SK-N-MC (cell line): ENCODE measurements around the gene TRH.

ENCODE experiments used
- DNase-seq: peaks from one replicate; pipeline ENCODE4 v3.0.0-alpha.2; 2011; ENCODE audit warnings: low read depth, low spot score
- H3K27ac ChIP-seq: fragments of 200-600 bp; sonication (generic); 2 replicates; pipeline ENCODE4 v1.5.1; 2016; ENCODE audit warnings: mixed run types
- H3K36me3 ChIP-seq: fragments of 200-600 bp; sonication (generic); 2 replicates; pipeline ENCODE4 v1.6.1; 2017; ENCODE audit warnings: antibody characterized with exemption, low read length, mixed read lengths; ENCODE audit not compliant: insufficient read depth
- H3K4me3 ChIP-seq: fragments of 200-600 bp; sonication (generic); 2 replicates; pipeline ENCODE4 v1.5.1; 2016
- H3K9ac ChIP-seq: fragments of 200-600 bp; sonication (generic); 2 replicates; pipeline ENCODE4 v1.8.0; 2017; ENCODE audit warnings: mixed run types, mixed read lengths; ENCODE audit not compliant: insufficient read length
- H3K9me3 ChIP-seq: fragments of 200-600 bp; sonication (generic); 2 replicates; pipeline ENCODE4 v1.6.1; 2017; ENCODE audit warnings: low read depth, mild to moderate bottlenecking, antibody characterized with exemption, low read length, moderate library complexity, mixed read lengths
- EZH2 ChIP-seq: fragments of 200-600 bp; sonication (generic); IDR thresholded peaks from one replicate; pipeline ENCODE4 v1.6.1; 2017; ENCODE audit warnings: antibody characterized with exemption
- FOXP2 ChIP-seq: optimal IDR thresholded peaks from 2 replicates; pipeline ENCODE3; 2011; ENCODE audit warnings: mild to moderate bottlenecking, moderate library complexity; ENCODE audit not compliant: insufficient read depth; ENCODE audit errors: extremely low read length, control extremely low read depth
- POLR2AphosphoS5 ChIP-seq: IDR thresholded peaks from 2 replicates; pipeline ENCODE4 v1.6.1; 2012; ENCODE audit warnings: mild to moderate bottlenecking, low read depth, low read length, borderline replicate concordance

TRH gene

DNA sequence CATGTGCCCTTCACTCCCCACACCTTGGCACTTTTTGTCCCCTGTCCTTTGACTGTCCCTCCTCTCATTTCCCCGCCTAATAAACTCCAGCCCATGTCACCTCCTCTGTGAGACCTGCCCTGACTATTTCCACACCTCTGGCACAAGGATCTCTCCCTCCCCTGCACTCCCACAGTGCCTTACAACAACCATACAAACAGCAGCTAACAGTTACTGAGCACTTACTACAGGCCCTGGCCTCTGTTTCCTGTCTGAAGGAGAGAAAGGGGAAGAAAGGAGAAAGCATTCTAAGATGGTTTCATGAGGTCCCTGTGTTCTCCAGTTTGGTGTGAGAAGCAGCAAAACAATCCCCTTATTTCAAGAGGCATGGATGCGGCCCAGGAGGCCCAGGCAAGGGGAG is 20.0 kb upstream of the TRH start:
- H3K9ac ChIP-seq, result no peak overlapping the region
- H3K36me3 ChIP-seq, result no peaks in the 10 kb centered on the region
- H3K9me3 ChIP-seq, result no peaks in the 10 kb centered on the region
- DNase-seq, result no peak
- no peak for TF ChIP-seq FOXP2
- no peak for TF ChIP-seq EZH2
- no peak for TF ChIP-seq POLR2AphosphoS5
- no peak overlapping the region for H3K4me3 ChIP-seq
- H3K27ac ChIP-seq, result no peak overlapping the region

DNA sequence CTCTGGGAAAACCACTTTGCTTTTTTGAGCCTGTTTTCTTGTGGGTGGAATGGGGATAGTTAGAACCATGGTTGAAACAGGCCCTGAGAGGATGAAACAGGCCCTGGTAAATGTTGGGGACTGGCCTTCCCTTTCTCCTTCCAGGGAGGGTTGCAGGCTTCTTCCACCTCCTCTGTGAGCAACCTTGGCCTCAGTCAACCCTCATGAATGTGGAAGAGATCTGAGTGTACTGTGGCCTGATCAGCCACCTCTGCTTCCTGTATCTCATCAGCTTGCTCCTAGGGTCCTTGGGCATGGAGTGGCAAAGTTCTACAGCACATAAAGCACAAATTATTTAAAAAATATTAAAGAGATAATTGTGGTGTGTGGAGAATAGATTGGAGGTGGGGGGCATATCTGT is 17.6 kb upstream of the TRH start:
- Histone ChIP-seq H3K36me3 (no peaks in the 10 kb centered on the region), H3K9me3 (no peaks in the 10 kb centered on the region), H3K27ac (no peak overlapping the region), H3K9ac (no peak overlapping the region), H3K4me3 (no peak overlapping the region)
- DNase-seq, result no peak
- TF ChIP-seq EZH2, result no peak
- no peak for TF ChIP-seq FOXP2
- no peak for TF ChIP-seq POLR2AphosphoS5

DNA sequence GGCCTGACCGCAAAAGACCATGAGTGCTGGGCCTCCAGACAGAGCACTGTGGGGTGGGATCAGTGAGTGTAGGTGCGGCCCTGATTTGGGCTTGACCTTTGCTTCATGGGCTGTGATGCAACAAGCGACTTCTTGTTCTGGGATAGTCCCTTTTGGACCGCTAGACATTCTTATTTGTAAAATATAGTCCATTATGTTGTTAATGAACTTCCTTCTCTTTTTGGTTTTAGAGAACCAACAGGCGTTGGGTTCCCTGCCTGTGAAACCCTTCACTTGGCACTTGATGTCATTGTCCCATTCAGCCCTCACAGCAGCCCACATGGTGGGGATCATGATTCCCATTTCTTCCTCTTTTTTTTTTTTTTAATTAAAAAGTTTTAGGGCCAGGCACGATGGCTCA is 15.8 kb upstream of the TRH start:
- Histone ChIP-seq H3K9me3 (no peaks in the 10 kb centered on the region), H3K4me3 (no peak overlapping the region), H3K36me3 (no peaks in the 10 kb centered on the region), H3K27ac (no peak overlapping the region), H3K9ac (no peak overlapping the region)
- no peak for DNase-seq
- TF ChIP-seq POLR2AphosphoS5 (no peak), EZH2 (no peak), FOXP2 (no peak)

DNA sequence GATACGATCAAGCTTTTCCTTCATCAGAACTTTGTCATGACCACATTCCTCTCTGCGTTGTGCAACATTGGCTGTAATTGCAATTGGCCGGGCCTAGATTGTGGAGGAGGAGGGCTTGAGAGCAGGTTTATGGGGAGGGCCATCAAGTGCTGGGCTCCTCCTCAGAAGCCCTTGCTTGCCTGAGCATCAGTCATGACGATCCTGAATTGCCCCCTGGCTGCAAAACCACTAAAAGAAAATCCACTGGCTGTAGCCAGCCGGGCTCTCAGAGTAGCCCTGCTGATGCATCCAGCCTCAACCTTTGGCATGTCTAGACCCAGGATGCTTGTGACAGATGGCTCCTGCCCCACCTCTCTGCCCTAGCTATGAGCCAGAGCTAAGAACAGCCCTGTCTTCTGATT is 13.4 kb upstream of the TRH start:
- H3K4me3 ChIP-seq, result no peak overlapping the region
- H3K9me3 ChIP-seq, result no peaks in the 10 kb centered on the region
- H3K36me3 ChIP-seq, result no peaks in the 10 kb centered on the region
- no peak overlapping the region for H3K27ac ChIP-seq
- no peak overlapping the region for H3K9ac ChIP-seq
- TF ChIP-seq POLR2AphosphoS5 (no peak), FOXP2 (no peak), EZH2 (no peak)
- DNase-seq, result no peak

DNA sequence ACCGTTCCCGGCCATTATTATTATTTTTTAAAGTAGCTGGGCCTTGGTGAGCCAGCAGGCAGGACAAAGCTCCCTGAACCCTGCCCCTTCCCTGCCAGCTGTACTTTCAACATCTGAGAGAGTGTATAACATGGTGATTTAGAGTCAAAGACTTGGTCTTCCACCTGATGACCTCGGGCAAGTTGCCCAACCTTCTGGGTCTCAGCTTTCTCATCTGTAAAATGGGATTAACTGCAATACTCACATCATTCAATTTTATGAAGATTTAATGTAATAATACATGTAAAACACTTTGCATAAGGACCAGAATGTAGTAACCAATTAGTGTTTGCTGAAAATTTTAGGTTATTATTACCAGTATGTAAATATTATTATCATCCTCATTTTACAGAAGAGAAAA is 11.9 kb upstream of the TRH start:
- no peak for TF ChIP-seq FOXP2
- no peak for TF ChIP-seq POLR2AphosphoS5
- no peak for TF ChIP-seq EZH2
- Histone ChIP-seq H3K4me3 (no peak overlapping the region), H3K27ac (no peak overlapping the region), H3K36me3 (no peaks in the 10 kb centered on the region), H3K9me3 (no peaks in the 10 kb centered on the region), H3K9ac (no peak overlapping the region)
- no peak for DNase-seq

DNA sequence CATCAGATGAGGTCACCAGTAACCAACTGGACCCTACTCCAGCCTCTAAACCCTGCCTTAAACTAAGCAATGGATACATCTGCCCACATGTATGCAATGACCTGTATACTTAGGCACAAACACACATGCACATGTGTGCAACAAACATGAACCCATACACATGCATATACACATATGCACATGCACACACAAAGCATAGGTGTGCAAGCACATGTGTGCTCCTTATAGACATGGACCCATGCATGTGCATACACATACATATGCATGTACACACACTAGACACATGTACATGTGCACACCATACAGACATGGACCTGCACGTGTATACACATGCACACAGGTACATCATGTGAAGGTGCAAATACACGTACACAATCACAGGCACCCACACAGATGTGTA is 8.6 kb upstream of the TRH start:
- DNase-seq, result no peak
- H3K9ac ChIP-seq, result no peak overlapping the region
- H3K4me3 ChIP-seq, result no peak overlapping the region
- no peak for TF ChIP-seq FOXP2
- TF ChIP-seq POLR2AphosphoS5, result no peak
- TF ChIP-seq EZH2, result no peak
- no peaks in the 10 kb centered on the region for H3K9me3 ChIP-seq
- H3K27ac ChIP-seq, result no peak overlapping the region
- no peaks in the 10 kb centered on the region for H3K36me3 ChIP-seq

DNA sequence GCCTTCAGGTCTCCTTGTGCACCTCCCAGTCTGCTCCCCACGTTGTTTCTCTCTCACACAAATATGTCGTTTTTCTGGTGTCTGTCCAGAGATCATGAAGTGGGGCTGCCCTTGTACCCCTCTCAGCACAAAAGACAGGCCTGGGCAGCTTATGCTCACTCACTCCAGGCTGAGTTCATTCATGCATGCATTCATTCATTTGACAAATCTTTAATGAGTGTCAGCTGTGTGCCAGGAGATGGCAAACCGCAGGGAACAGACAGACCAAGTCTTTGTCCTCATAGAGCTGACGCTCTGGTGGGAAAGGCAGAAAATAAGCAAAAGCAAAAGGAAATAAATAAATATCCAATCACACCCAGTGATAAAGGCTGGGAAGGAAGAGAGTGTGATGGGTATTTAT is 7.6 kb upstream of the TRH start:
- no peaks in the 10 kb centered on the region for H3K9me3 ChIP-seq
- no peak for DNase-seq
- no peak overlapping the region for H3K27ac ChIP-seq
- no peak overlapping the region for H3K4me3 ChIP-seq
- TF ChIP-seq EZH2, result no peak
- TF ChIP-seq FOXP2, result no peak
- no peak for TF ChIP-seq POLR2AphosphoS5
- no peaks in the 10 kb centered on the region for H3K36me3 ChIP-seq
- H3K9ac ChIP-seq, result no peak overlapping the region

DNA sequence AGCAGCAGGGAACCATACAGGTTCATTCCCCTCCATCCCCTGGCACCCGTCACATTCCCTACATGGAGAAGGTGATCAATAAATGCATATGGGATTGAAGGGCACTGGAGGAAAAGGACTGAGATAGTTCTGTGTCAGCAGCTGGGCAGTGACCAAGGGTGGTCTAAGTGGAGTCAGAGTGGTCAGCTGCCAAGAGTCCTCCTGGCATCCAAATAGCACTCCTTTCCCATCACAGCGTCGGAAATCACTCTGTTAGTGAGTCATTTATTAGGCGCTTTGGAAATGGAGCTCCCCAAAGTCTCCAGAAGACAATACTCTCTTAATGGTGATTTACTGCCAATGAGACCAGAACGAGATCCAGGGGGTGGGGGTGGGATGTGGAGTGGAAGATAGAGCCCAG is 6.8 kb upstream of the TRH start:
- no peak for DNase-seq
- TF ChIP-seq EZH2 (no peak), FOXP2 (no peak), POLR2AphosphoS5 (no peak)
- H3K36me3 ChIP-seq, result no peaks in the 10 kb centered on the region

DNA sequence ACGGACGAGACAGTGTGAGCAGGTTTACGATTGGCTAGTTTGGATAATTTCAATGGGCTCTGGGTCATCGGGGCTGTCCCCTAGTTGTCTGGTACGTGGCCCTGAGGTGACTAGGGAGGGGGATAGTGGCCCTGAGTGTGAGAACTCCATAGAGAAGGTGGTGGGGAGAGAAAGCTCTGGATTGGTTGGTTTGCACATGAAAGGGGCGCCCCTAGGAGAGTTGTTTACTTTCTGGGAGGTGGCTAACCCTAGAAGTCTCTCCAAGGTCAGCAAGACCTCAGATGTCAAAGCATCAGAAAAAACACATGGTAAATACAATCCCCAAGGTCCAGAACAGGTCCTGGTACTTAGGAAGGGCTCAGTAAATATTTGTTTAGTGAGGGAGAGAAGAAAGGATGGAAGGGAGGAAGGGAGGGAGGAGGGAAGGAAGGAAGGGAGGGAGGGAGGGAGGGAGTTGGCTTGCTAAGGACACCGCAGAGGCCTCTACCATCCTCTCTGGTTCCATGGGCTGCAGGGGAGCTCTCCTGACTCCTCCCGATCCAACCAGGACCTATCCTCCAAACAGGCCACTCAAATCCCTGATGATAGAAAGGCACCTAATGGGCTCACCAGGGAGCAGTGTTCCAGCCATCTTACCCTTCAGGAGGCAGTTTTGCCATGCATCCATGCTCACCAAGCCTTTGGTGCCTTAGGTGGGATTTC is 3.0 kb upstream of the TRH start:
- DNase-seq, result no peak
- no peak overlapping the region for H3K4me3 ChIP-seq
- no peak overlapping the region for H3K27ac ChIP-seq
- no peaks in the 10 kb centered on the region for H3K9me3 ChIP-seq
- no peak overlapping the region for H3K9ac ChIP-seq
- no peaks in the 10 kb centered on the region for H3K36me3 ChIP-seq
- no peak for TF ChIP-seq POLR2AphosphoS5
- no peak for TF ChIP-seq FOXP2
- TF ChIP-seq EZH2, result no peak

More for the DNA sequence above, 6.8 kb upstream of the TRH start:
- no peak overlapping the region for H3K4me3 ChIP-seq
- no peaks in the 10 kb centered on the region for H3K9me3 ChIP-seq
- no peak overlapping the region for H3K27ac ChIP-seq
- H3K9ac ChIP-seq, result no peak overlapping the region
